Mesothelial cell of epicardium (in vitro differentiated cells): ENCODE measurements around the gene KLHL42. TPM values are rescaled to one million over a fixed set of nuclear protein-coding genes. Genes with fewer than 3 reads are reported as not detected.
"Not testable (repeated sequence)": the region's sequence is repeated elsewhere in the genome, so short reads cannot be mapped to it uniquely, and the experiment has no call there.

ENCODE experiments used
- DNase-seq, 2 experiments: peaks; one replicate each; pipeline ENCODE4 v3.0.0; 2021; ENCODE audit warnings: low spot score in 2 of 2; ENCODE audit not compliant: unreplicated experiment in 2 of 2
- H3K27ac Mint-ChIP-seq: 2 replicates; pipeline ENCODE4 v1.8.0; 2021; ENCODE audit warnings: mixed read lengths
- H3K27me3 Mint-ChIP-seq: 2 replicates; pipeline ENCODE4 v1.8.0; 2021; ENCODE audit warnings: low read depth, mixed read lengths
- H3K36me3 Mint-ChIP-seq: 2 replicates; pipeline ENCODE4 v1.8.0; 2021; ENCODE audit warnings: mixed read lengths
- H3K4me1 Mint-ChIP-seq: 2 replicates; pipeline ENCODE4 v1.8.0; 2021; ENCODE audit warnings: mixed read lengths
- H3K4me3 Mint-ChIP-seq: 2 replicates; pipeline ENCODE4 v1.8.0; 2021; ENCODE audit warnings: mild to moderate bottlenecking, moderate library complexity, mixed read lengths
- H3K9me3 Mint-ChIP-seq: 2 replicates; pipeline ENCODE4 v1.8.0; 2021; ENCODE audit warnings: mixed read lengths
- CTCF ChIP-seq: fragments of 200-600 bp; sonication (generic); IDR thresholded peaks from one replicate; pipeline ENCODE4 v1.5.0; 2021; ENCODE audit warnings: antibody characterized with exemption; ENCODE audit not compliant: unreplicated experiment
- total RNA-seq: library from RNA; stranded (reverse); gene quantifications from 3 replicates; pipeline ENCODE4 v1.2.1, GENCODE V29; 2021

The KLHL42 gene
- 38.6 to 39.8 TPM (median 38.7 TPM) in 3 replicates for total RNA-seq

- peak within 1 kb of the TSS; percentile 90 for H3K27ac Mint-ChIP-seq
- peaks cover 9% of the 10 kb centered on the region for H3K36me3 Mint-ChIP-seq
- no peaks in the 10 kb centered on the region for H3K27me3 Mint-ChIP-seq
- H3K9me3 Mint-ChIP-seq: no peaks in the 10 kb centered on the region
- peaks cover 25% of the 10 kb centered on the region for H3K4me1 Mint-ChIP-seq
- TF ChIP-seq CTCF: no peak
- DNase-seq: peak; percentile 59 to 83
- peak within 1 kb of the TSS; percentile 78 for H3K4me3 Mint-ChIP-seq
These were observed at the start of gene KLHL42, which contains the start of gene MANSC4 for GRCh38 chr12:27779920-27780611. KLHL42 (plus strand) TSS chr12:27780233; CDS start chr12:27780331, 98 bp downstream. MANSC4 (minus strand) TSS chr12:27780236; CDS start chr12:27771276, 8,960 bp downstream.

DNA sequence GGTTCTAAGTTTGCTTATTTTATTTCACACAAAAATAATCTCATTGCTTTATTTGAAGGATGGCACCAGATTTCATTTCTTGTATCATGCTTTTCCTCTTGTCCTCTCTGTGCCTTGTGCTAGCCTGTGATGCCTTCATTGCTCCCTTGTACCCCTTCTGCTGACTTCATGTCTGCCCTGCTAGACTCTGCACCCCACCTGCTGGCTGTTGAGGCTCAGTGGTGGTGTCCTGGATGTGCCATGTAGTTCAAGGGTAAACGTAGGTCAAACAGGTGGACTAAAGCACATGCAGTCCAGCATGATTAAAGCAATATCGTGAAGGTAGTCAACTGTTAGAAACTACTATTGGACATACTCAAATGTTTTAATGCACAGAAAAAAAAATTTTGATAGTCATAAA, 47.8 kb upstream of the KLHL42 start:
- H3K36me3 Mint-ChIP-seq: peaks cover 16% of the 10 kb centered on the region
- DNase-seq: no peak
- no peak for TF ChIP-seq CTCF
- peaks cover 8% of the 10 kb centered on the region for H3K4me1 Mint-ChIP-seq
- H3K9me3 Mint-ChIP-seq: no peaks in the 10 kb centered on the region
- no peaks in the 10 kb centered on the region for H3K27me3 Mint-ChIP-seq
- H3K27ac Mint-ChIP-seq: no peak overlapping the region
- no peak overlapping the region for H3K4me3 Mint-ChIP-seq

DNA sequence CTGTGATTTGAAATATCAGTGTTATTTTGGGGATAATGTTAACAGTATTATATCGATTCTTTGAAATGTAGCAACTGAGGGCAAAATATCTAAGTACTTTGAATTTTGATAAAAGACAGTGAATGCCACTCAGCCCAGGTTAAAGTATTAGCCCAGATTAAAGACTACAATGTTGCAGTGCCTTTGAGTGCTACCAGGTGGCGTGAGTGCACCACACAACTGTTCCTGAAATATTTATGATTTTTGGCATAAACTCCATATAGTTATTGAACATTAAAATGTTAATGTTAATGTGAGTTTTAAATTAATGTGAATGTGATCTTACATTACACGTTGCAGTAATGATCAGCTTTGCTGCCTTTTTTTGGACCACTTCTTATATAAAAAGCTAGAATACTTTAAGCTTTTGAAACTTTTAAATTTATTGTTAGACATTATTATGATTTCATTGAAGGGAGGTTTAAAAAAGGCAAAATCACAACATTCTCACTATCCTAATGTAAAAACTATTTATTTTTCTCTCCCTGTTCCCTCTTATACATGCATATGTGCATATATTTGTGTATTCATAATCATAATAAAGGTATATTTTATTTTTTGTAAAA, 46.9 kb upstream of the KLHL42 start:
- peak; percentile 78 for TF ChIP-seq CTCF
- Mint-ChIP-seq H3K27ac (no peak overlapping the region), H3K4me3 (no peak overlapping the region), H3K27me3 (no peaks in the 10 kb centered on the region), H3K4me1 (peaks cover 8% of the 10 kb centered on the region), H3K9me3 (no peaks in the 10 kb centered on the region), H3K36me3 (peaks cover 20% of the 10 kb centered on the region)
- peak in 1 of 2 experiments; percentile 42 for DNase-seq

- Mint-ChIP-seq H3K4me1 (peaks cover 2% of the 10 kb centered on the region), H3K36me3 (peaks cover 20% of the 10 kb centered on the region), H3K4me3 (no peak overlapping the region), H3K9me3 (no peaks in the 10 kb centered on the region), H3K27me3 (no peaks in the 10 kb centered on the region), H3K27ac (no peak overlapping the region)
- TF ChIP-seq CTCF: no peak
- no peak for DNase-seq
These were observed 46.2 kb upstream of the KLHL42 start for GRCh38 chr12:27733791-27734190.

DNA sequence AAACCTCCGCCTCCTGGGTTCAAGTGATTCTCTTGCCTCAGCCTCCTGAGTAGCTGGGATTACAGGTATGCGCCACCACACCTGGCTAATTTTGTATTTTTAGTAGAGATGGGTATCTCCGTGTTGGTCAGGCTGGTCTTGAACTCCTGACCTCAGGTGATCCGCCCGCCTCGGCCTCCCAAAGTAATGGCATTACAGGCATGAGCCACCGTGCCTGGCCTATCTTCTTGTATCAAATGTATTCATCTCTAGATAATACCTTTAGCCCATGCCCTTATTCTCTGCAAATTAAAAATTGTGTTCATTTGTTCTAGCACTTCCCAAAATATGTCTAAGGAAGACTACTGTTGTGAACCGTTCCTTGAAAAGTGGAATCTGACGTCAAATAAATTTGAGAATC, 45.7 kb upstream of the KLHL42 start:
- peaks cover 20% of the 10 kb centered on the region for H3K36me3 Mint-ChIP-seq
- not testable (repeated sequence) for H3K27ac Mint-ChIP-seq, DNase-seq, H3K9me3 Mint-ChIP-seq, H3K27me3 Mint-ChIP-seq, H3K4me3 Mint-ChIP-seq, H3K4me1 Mint-ChIP-seq

DNA sequence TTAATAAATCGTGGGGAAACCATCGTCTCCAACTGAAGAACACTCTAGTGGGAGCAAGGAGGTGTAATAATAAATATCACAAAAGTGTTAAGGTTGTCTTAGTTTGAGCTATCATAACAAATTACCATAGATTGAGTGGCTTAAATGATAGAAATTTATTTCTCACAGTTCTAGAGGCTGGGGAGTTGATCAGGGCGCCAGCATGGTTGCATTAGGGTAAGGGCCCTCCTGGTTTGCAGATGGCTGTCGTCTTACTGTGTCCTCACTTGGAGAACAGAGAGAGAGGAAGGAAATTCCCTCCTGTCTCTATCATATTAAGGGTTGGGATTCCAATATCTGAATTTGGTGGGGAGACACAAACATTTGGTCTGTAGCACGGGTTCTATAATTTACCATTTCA, 36.4 kb upstream of the KLHL42 start:
- no peak overlapping the region for H3K4me3 Mint-ChIP-seq
- TF ChIP-seq CTCF: no peak
- peaks cover 40% of the 10 kb centered on the region for H3K36me3 Mint-ChIP-seq
- DNase-seq: no peak
- no peaks in the 10 kb centered on the region for H3K9me3 Mint-ChIP-seq
- H3K27ac Mint-ChIP-seq: no peak overlapping the region
- H3K4me1 Mint-ChIP-seq: no peaks in the 10 kb centered on the region
- no peaks in the 10 kb centered on the region for H3K27me3 Mint-ChIP-seq

- H3K36me3 Mint-ChIP-seq: peaks cover 32% of the 10 kb centered on the region
- H3K4me3 Mint-ChIP-seq, H3K27ac Mint-ChIP-seq, H3K27me3 Mint-ChIP-seq, H3K4me1 Mint-ChIP-seq, DNase-seq, H3K9me3 Mint-ChIP-seq: not testable (repeated sequence)
These were observed 34.3 kb upstream of the KLHL42 start for GRCh38 chr12:27745734-27746133.
